HL-60 (cell line): Measurements from ENCODE around the gene DCTN2.
A peak's percentile ranks its signal among the peaks of the same experiment; 100 is the strongest.
"Not testable (repeated sequence)": the region's sequence is repeated elsewhere in the genome, so short reads cannot be mapped to it uniquely, and the experiment has no call there.

Experiments
- DNase-seq, 2 experiments: peaks; one replicate each; pipeline ENCODE4 v3.0.0-alpha.2; 2010 to 2020; ENCODE audit warnings: low read depth in 1 of 2, low spot score in 1 of 2
- H3K27ac ChIP-seq: fragments of 250-450 bp; sonication (Bioruptor Pico); replicated peaks from 2 replicates; pipeline ENCODE4 v1.5.1; 2020; ENCODE audit warnings: mild to moderate bottlenecking, moderate library complexity
- H3K27me3 ChIP-seq: fragments of 250-450 bp; sonication (Bioruptor Pico); 2 replicates; pipeline ENCODE4 v1.5.1; 2021; ENCODE audit warnings: mild to moderate bottlenecking, moderate library complexity; ENCODE audit not compliant: insufficient read depth, poor library complexity, severe bottlenecking
- H3K4me3 ChIP-seq: replicated peaks from 2 replicates; pipeline ENCODE4 v1.5.1; 2011; ENCODE audit warnings: mild to moderate bottlenecking, control low read depth, low read length; ENCODE audit not compliant: insufficient read depth
- CTCF ChIP-seq: IDR thresholded peaks from one replicate; pipeline ENCODE4 v1.5.1; 2011; ENCODE audit warnings: low read length, control low read depth, inconsistent platforms; ENCODE audit not compliant: insufficient read depth
- GABPA ChIP-seq: IDR thresholded peaks from 2 replicates; pipeline ENCODE4 v1.6.1; 2012; ENCODE audit warnings: low read depth
- POLR2AphosphoS5 ChIP-seq: IDR thresholded peaks from 2 replicates; pipeline ENCODE4 v1.6.1; 2012; ENCODE audit warnings: low read depth
- SPI1 ChIP-seq: IDR thresholded peaks from 2 replicates; pipeline ENCODE4 v1.6.1; 2012; ENCODE audit warnings: low read depth, mild to moderate bottlenecking, borderline replicate concordance
- TF ChIP-seq, protein P1 (sequence below): IDR thresholded peaks from 2 replicates; pipeline ENCODE4 v1.6.1; 2012; ENCODE audit warnings: low read depth; ENCODE audit not compliant: insufficient replicate concordance

The DCTN2 gene

DNA sequence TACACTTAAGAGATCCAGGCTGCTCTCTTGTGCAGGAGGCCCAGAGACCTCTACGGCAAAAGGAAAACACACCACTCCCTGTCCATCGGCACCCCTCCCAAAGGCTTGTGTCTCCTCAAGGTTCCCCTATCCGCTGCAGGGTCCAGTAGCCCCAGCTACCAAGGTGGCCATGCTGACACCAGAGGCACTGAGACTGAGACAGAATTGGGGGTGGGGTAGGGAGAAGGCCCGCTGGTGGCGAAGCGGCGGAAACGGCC lies 27.3 kb downstream of the DCTN2 start:
- H3K27ac ChIP-seq, result peak overlapping the region; percentile 88
- DNase-seq, result peak in 1 of 2 experiments; percentile 25
- no peak for TF ChIP-seq SPI1
- no peak for TF ChIP-seq CTCF
- TF ChIP-seq, protein P1, sequence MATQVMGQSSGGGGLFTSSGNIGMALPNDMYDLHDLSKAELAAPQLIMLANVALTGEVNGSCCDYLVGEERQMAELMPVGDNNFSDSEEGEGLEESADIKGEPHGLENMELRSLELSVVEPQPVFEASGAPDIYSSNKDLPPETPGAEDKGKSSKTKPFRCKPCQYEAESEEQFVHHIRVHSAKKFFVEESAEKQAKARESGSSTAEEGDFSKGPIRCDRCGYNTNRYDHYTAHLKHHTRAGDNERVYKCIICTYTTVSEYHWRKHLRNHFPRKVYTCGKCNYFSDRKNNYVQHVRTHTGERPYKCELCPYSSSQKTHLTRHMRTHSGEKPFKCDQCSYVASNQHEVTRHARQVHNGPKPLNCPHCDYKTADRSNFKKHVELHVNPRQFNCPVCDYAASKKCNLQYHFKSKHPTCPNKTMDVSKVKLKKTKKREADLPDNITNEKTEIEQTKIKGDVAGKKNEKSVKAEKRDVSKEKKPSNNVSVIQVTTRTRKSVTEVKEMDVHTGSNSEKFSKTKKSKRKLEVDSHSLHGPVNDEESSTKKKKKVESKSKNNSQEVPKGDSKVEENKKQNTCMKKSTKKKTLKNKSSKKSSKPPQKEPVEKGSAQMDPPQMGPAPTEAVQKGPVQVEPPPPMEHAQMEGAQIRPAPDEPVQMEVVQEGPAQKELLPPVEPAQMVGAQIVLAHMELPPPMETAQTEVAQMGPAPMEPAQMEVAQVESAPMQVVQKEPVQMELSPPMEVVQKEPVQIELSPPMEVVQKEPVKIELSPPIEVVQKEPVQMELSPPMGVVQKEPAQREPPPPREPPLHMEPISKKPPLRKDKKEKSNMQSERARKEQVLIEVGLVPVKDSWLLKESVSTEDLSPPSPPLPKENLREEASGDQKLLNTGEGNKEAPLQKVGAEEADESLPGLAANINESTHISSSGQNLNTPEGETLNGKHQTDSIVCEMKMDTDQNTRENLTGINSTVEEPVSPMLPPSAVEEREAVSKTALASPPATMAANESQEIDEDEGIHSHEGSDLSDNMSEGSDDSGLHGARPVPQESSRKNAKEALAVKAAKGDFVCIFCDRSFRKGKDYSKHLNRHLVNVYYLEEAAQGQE, result no peak

DNA sequence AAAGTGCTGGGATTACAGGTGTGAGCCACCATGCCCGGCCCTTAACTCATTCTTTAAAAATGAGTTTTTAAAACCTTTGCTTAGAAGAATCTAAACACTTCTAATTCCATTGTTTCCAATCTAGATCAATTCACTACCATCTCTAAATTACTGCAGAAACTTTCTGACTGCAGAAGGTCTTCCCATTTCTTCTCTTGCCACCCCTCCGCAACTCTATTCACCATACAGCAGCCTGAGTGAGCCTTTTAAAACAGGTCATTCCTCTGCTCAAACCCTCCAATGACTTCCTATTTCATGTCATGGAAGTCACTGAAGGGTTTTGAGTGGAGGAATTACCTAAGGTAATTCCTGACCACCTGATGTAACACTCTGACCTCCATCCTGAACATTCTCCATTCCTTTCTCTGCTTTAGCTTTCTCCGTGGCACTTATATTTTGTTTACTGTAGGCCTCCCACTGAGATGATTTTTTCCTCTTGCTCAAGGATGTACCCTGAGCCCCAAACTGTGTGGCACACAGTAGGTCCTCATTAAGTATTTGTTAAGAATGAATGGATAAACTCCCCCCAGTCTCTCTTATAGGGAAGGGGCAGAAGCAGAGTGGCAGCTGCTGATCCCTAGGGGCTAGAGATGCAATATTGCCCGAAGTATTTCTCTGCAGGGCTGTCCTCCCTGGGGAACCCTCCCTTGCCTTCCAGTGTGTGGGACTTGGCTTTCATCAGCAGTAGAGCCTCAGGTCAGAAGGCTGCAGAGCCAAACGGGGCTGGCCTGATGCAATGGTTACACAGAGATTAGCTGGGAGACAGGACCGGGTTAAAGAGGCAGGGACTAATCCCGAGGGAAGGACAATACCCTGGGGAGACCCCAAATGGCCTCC lies 27.8 kb downstream of the DCTN2 start:
- H3K27me3 ChIP-seq, result no peaks in the 10 kb centered on the region
- H3K27ac ChIP-seq, result peak overlapping the region; percentile 88
- H3K4me3 ChIP-seq, result peak overlapping the region; percentile 90
- TF ChIP-seq SPI1 (peak; percentile 33; the same call in 1 of the 2 replicates), POLR2AphosphoS5 (no peak; the same call in 1 of the 2 replicates)
- DNase-seq, result peak in 1 of 2 experiments; percentile 51

More for the DNA sequence above, 27.3 kb downstream of the DCTN2 start:
- Histone ChIP-seq H3K4me3 (peak overlapping the region; percentile 90), H3K27me3 (no peaks in the 10 kb centered on the region)

- Histone ChIP-seq H3K27ac (peak overlapping the region; percentile 18; the same call in 1 of the 2 replicates), H3K27me3 (no peaks in the 10 kb centered on the region), H3K4me3 (peak overlapping the region; percentile 90)
- TF ChIP-seq POLR2AphosphoS5 (no peak; the same call in none of the 2 replicates), CTCF (no peak), SPI1 (no peak), GABPA (no peak)
- TF ChIP-seq, protein P1, result no peak
- no peak for DNase-seq
Observed at GRCh38 chr12:57518176-57518919, 28.6 kb downstream of the DCTN2 start.

DNA sequence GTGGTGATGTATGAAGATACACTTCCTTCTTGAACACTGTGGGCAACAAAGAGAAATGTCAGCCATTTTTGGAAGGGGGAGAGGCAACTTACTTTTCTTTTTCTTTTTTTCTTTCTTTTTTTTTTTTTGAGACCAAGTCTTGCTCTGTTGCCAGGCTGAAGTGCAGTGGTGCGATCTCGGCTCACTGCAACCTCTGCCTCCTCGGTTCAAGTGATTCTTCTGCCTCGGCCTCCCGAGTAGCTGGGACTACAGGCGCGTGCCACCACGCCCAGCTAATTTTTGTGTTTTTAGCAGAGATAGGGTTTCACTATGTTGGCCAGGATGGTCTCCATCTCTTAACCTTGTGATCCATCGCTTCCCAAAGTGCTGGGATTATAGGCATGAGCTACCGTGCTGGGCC lies 29.3 kb downstream of the DCTN2 start:
- DNase-seq, H3K4me3 ChIP-seq, H3K27me3 ChIP-seq, H3K27ac ChIP-seq: not testable (repeated sequence)
